Stimulated activated CD4-positive, alpha-beta T cell treated with anti-CD3 and anti-CD28 coated beads, Interleukin-12 subunit alpha, Interleukin-12 subunit beta, amount 100 ng/mL, for 4 hours (primary cell): Measurements from ENCODE around the gene PDHB.
"Not testable (repeated sequence)": the region's sequence is repeated elsewhere in the genome, so short reads cannot be mapped to it uniquely, and the experiment has no call there.

Source experiments
- DNase-seq: peaks from one replicate; pipeline ENCODE4 v3.0.0-alpha.2; 2020

Gene PDHB

DNA sequence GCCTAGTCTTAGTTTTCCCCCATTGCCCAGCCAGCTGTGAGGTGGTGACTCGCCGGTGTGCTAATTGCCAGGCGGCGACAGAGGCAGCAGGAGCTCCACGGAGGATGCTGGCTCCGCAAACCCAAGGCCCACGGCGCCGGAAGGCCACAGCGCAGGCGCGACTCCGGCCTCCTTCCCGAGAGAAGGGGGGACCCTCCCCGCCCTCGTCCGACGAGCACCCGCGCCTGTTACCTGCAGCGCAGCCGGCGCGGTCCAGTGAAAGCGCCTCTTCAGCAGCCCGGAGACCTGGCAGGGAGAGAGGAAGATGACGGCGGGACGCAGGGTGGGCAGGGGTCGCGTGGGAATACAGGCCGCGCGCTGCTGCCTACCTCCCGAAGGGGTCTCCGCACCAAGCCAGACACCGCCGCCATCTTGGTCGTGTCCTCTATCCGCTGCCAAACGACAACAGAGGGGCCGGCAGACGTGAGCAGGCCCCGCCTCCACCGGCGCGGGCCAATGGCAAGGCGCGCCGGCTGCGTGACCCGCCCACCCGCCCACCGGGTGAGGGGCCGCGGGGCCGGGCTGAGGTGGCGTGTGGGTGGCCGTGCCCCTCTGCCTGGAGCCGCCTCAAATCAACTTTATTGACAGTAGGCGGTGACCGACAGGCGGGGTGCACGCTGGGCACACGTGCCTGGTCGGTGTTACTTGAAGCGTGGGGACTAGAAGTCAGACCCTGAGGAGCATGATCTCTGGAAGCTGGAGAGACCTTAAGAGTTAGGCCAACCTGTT is at the start of gene PDHB:
Gene PDHB (minus strand): TSS at position 433 of the 768 bp plus-strand sequence. CDS start 23 bp downstream, at position 410.
- DNase-seq: peak; percentile 84

DNA sequence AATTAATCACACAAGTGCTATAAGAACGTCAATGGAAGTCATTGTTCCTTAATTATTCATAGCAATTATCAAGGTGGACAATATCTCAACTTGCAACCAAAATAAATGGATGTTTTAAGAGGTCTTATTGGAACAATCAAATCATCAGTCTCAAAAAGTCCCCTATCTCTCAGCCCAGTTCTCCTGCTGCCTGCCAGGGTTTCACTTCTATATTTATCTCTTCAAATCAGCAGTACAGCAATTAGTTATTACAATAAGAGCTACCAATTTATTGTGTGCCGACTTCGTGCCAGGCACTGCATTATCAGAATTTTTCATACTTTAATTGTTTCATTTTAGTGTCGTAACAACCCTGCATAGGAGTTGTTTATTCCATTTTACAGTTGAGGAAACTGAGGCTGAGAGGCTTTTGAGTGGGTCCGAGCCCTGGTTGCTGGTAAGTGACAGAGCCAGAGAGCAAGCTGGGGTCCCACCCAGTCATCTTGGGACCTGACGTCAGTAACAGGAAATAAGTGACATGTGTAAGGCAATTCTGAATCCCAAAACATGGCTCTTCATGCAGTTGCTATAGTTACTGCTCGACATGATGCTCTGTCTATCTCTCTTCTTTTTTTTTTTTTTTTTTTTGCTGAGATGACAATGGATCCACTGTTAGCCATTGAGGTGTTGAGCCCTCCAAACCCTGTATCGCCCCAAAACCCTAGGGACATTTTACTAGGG is 49.4 kb upstream of the PDHB start:
- no peak for DNase-seq

DNA sequence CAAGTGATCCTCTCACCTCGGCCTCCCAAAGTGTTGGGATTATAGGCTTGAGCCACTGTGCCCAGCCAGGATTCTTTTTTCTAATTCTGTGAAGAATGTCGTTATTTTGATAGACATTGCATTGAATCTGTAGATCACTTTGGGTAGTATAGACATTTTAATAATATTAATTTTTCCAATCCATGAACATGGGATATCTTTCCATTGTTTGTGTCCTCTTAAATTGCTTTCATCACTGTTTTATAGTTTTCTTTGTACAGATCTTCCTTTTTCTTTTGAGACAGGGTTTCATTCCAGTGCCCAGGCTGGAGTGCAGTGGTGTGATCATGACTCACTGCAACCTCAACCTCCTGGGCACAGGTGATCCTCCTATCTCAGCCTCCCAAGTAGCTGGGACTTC is 46.7 kb upstream of the PDHB start:
- DNase-seq: no peak

DNA sequence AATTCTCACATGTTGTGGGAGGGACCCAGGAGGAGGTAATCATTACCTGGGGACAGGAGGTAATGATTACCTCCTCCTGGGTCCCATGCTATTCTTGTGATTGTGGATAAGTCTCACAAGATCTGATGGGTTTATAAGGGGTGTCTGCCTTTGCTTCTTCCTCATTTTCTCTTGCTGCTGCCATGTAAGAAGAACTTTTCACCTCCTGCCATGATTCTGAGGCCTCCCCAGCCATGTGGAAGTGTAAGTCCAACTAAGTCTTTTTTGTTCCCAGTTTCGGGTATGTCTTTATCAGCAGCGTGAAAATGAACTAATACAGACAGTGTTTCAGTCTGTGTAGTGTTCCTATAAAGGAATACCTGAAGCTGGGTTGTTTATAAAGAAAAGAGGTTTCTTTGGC is 45.1 kb upstream of the PDHB start:
- no peak for DNase-seq

DNA sequence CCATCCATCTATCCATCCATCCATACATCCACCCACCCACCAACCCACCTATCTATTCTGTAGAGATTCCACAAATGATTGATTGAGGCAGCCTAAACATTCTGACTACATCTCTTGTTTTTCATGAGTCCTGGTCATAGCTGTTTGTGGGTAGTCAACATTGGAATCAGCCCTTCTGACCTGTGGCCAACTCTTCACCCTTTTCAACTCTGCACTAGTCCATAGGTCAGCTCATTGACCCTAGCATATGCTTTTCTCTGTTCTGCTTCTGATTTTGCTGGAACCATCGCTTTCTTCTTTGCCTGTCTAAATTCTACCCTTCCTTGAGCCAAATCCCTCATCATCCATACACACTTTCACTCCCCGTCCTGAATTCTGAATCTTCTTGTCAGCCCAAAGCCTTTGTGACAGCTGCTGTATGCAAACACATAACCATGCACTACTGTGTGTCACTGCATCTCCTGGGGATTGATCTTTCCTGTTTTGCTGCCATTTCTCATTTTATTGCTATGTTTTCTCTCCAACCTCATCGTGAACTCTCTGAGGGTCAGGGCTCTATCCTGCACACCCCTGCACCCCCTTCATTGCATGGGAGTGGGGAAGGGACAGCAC is 41.4 kb upstream of the PDHB start:
- DNase-seq: no peak

DNA sequence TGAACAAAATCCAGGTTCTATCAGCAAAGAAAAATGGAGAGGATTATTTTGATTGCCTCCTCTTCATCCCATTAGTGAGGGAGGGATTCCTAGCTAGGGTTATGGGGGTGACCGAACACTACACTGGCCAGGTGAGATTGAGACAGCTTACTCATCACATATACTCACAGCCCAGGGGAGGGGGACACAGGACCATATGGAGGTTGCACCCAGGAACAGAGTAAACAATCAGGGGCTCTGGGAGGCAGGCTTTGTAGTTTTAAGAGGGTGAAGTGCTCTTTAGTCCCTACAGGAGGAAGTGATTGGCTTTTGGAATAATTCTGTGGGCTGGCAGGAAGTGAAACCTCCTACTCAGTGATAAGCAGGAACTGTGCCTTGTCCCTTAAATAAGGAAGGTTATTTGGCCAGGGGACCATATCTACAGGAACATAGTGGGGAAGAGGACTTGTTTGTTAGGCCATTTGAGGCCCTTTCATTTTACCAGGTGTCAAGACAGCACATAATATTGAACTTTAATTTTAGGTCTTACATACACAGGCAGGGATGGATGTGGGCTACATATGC is 40.8 kb upstream of the PDHB start:
- no peak for DNase-seq

DNA sequence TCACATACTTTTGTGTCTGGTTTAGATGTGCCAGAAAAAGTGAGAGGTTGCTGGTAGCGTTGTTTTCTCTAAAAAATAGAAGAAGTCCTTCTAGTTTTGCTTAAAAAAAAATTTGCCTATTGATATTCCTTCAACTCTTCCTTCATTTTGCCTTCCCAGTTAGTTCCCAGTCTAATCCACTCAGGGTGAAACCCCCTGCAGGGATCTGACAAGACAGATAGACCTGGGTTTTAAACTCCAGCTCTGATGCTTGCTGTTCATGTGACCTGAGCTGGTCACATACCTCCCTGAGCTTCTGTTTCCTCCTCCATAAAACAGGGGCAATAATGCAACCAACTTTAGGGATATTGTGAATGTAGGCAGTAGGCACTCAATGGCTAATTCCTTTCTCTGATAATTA is 39.6 kb upstream of the PDHB start:
- DNase-seq: no peak

DNA sequence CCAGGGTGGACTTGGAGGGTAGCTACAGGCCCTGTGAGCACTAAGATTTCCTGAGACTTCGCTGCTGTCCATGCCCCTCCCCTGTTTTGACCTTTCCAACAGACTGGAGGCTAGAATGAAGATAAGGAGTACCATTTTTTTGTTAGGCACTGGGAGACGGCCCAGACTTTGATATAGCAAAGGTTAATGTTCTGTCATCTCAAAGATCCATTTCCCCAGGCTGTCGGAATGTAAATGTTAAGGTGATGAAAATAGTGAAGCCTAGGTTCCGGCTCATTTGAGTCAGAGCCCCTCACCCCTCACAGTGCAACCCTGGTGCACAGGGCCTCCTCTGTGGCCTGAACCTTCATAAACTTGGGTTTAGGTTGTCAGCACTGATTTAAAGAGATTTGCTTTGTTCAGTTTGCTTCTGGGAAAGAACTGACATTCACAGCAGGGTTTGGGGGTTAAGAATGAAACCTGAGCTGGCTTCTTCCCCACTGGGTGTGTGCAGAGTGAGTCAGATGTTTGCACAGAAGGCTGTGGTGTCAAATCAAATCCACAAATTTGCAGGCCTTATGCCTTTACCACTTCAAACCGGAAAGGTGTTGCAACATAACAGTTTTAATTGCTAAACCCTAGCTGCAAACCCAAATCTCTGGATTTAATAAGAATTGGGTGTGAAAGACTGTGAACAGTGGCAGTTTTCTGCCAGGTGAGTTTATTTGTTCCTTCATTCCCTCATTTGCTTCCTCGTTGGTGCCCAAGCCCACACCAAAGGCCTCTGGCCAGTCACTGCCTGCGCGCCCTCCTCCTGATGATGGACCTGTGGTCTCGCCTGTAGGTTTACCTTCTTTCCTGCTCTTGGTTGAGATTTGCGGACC is 37.6 kb upstream of the PDHB start:
- peak; percentile 1 for DNase-seq

DNA sequence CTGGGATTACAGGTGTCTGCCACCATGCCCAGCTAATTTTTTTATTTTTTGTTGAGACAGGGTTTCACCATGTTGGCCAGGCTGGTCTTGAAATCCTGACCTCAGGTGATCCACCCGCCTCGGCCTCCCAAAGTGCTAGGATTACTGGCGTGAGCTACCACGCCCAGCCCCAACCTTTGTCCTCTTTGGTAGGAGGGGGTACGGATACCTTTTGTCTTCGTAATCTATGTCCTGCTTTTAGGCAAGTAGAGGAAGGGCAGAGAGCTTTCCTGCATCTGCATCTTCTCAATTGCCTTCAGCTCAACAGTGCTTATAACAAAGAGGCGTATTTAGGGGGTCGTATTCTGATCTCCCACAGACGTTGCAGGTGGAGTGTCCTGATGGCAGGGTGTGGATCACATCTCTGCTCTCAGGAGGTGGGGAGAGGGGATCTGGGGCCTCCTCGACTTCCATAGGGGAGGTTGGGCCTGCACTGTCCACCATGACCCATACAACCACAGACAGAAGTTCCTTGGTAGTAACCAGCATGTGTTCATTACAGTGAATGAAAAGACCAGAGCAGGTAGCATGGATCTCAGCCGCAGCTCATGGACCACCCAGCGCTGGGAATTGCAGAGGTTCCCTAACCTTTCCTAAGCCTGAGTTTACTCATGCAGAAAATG is 36.9 kb upstream of the PDHB start:
- no peak for DNase-seq

DNA sequence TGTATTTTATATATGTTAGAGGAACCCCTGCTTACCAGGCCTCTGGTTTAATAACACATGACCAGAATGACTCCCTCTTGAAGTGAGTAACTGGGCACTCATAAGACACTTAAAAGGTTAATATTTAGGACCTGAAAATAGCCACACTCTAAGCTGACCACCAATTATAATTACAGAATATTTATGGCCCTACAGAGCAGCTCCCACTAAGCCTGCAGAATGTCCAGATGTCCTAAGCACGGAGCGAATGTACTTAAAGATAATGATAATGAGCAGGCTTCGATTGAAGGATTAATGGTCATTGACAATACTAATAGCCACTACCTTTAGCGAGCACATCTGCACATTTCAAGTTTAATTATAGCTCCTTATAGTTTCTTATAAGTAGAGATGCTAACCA is 35.5 kb upstream of the PDHB start:
- DNase-seq: no peak

DNA sequence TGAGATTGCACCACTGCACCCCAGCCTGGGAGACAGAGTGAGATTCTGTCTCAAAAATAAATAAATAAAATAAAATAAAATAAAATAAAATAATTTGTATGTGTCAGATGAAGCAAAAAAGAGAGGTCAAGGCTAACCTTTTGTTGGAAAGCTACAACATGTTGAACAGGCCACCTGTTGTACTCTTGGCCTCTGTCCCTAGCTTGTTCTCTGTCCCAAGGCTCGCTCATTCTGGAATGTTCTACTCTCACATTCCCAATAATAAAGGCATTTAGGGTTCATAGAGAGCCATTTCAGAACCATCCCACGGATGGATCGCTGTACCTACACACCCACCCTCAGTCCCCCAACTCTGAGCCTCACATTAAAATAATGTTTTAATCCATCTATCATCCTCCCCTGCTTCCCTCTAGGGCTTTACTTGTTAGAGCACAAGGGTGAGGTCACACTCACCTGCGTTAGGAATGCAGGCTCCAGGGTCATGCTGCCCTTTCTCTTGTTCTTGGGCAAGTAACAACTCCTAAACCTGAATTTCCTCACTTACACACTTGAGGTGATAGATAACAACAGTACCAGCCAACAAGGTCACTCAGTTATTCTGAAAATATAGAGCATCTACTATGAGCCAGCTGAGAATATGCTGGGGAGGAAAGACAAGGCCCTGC is 33.4 kb upstream of the PDHB start:
- DNase-seq: no peak

DNA sequence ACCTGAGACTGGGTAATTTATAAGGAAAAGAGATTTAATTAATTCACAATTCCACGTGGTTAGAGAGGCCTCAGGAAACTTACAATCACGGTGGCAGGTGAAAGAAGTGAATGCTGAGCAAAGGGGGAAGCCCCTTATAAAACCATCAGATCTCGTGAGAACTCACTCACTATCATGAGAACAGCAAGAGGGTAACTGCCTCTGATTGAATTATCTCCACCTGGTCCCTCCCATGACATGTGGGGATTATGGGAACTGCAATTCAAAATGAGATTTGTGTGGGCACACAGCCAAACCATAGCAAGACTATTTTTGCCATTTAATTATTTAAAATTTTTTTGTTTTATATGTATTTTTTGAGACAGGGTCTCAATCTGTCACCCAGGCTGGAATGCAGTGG is 31.2 kb upstream of the PDHB start:
- no peak for DNase-seq

DNA sequence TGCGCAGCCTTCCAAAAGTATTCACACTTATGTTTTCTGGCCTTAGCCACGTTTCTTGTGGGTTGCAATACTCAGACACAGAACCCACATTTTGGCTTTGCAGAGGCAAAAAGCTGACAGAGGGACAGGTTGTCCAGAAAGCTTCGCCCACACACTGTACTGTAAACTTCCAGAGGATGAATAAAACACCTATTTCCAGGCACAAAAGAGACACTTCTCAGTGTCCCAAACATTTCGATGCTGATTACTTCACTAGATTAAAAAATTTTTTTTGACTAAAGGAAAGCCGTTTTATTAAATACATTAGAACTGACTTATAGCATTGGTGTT is 30.3 kb upstream of the PDHB start:
- no peak for DNase-seq

DNA sequence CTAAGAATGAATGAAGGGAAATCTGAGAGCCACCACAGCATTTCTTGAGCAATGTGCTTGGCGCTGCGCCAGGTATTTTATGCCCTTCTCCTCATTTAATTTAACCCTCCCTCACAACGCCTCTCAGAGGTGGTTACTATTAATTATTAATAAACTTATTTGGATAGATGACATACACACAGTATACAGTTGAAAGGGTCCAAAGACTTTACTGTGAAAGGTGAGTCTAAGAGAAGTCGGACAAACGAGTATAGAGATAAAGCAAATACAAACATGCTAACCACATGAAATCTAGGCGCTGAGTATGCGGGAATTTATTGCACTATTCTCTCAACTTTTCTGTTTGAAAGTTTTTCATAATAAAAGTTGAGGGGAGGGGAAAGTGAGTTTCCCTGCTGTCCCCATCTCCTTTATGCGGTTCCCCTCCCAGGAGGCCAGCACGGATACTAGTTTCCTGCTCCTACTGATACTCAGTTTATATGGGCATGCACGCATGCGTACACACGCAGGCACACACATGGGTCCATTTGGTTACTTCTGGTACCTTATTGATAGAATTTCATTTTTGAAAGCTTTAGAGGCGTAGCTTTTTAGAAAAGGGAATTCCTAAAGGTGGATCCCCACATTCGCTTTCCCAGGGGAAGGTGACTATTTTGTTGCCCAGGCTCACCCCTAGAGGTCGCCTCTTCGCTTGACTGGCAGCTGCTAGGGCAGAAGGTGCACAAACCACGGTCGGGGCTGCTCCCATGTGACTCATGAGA is 29.7 kb upstream of the PDHB start:
- peak; percentile 67 for DNase-seq

DNA sequence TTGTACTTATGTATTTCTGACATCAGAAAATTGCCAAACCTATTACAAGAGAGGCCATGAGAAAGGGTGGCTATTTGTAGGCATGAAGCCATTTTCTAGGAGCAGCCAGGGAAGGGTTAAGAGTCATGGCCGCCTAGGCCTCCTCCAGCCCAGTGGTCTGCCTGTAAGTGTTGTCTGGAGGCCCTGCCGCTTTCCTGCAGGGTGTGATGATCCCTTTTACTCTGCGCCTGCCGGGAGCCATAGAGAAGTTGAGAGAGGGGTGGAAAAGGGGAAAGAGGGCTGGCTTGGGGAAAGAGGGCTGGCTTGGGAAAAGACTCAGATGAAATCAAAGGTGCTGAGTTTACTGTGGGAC is 29.2 kb upstream of the PDHB start:
- no peak for DNase-seq

DNA sequence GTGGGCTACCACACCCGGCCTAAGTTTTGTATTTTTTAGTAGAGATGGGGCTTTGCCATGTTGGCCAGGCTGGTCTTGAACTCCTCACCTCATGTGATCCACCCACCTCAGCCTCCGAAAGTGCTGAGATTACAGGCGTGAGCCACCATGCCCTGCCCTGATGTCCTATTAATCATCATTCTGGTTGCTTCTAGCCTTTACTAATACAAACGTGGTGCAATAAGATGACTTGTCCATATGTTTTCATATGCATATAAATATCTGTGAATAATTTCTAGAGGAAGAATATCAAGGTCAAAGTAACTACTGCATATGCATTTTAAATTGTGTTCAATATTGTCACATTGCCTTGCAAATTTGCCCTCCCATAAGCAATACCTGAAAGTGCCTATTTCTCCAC is 25.5 kb upstream of the PDHB start:
- DNase-seq: no peak

DNA sequence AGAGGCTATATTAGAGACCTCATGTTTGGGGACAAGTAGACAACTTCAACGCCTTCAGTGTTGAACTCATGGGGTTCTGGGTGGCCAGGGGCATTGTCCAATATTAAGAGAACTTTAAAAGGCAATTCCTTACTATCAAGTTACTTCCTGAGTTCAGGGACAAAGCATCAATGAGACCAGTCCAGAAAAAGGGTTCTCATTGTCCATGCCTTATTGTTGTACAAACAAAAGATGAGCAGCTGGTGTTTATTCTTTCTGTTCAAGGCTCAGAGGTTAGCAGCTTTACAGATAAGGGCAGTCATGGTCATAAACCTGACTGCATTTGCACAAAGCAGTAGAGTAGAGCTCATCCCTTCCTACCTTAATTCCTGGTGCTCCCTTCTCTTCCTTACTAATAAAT is 18.5 kb upstream of the PDHB start:
- no peak for DNase-seq

DNA sequence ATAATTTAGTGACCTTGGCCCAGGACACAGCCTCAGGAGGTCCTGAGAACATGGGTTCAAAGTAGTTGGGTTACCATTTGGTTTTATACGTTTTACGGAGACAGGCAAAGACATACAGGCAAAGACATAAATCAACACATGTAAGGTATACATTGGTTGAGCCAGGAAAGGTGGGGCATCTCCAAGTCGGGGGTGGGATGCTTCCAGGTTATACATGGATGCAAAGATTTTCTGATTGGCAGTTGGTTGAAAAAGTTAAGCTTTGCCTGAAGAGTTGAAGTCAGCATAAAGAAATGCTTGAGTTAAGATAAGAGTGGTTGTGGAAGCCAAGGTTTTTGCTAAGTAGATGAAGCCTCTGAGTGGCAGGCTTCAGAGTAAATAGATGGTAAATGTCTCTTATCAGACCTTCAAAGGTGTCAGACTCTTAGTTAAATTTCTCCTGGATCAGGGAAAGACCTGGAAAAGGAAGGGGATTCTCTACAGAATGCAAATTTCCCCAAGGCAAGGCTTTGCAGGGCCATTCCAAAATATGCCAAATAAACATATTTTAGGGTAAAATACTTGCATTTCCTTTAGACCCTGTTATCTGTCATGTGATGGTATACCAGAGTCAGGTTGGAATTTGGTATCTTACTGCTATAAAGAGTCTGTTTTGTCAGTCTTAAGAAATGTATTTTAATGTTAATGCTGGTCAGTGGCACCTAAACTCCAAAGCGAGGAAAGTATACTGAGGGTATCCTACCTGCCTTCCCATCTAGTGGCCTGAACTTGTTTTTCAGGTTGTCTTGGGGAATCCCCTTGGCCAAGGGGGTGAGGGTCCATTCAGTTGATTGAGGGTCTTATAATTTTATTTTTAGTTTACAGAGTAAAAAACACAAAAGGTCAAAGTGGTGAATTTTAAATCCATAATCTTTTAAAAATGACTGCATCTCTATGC is 8.2 kb upstream of the PDHB start:
- no peak for DNase-seq

DNA sequence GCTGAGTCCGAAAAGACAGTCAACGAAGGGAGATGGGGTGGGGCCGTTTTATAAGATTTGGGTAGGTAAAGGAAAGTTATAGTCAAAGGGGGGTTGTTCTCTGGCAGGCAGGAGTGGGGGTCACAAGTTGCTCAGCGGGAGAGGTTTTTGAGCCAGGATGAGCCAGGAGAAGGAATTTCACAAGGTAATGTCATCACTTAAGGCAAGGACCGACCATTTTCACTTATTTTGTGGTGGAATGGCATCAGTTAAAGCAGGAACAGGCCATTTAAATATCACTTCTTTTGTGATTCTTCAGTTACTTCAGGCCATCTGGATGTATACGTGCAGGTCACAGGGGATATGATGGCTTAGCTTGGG is 7.3 kb upstream of the PDHB start:
- DNase-seq: not testable (repeated sequence)

DNA sequence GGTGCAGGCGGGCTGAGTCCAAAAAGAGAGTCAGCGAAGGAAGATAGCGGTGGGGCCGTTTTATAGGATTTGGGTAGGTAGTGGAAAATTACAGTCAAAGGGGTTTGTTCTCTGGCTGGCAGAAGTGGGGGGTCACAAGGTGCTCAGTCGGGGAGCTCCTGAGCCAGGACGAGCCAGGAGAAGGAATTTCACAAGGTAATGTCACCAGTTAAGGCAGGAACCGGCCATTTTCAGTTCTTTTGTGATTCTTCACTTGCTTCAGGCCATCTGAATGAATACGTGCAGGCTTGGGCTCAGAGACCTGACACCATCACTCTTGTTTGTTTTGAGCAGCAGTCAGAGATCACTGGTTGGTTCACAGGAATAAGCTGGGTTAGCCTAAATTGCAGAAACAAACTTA is 3.6 kb upstream of the PDHB start:
- not testable (repeated sequence) for DNase-seq
